ENCODE results near the gene MTHFD1L. TPM values are rescaled to one million over a fixed set of nuclear protein-coding genes. Genes with fewer than 3 reads are reported as not detected.

Gene MTHFD1L
- total and polyA plus RNA-seq, 9 of the 15 experiments (the other 6 are each of a cell fraction or from before 2014, with no cell fraction given): 20.9 to 128 (median 61.0) TPM

GRCh38 chr6:151087861-151088598 is 222.5 kb downstream of the MTHFD1L start (continued):
- no peak for TF ChIP-seq CHD7 (IDR thresholded peaks at IDR 0.05; ENCODE audit: low read depth, low read length)
- no peak for TF ChIP-seq U2AF1 (optimal IDR thresholded peaks at IDR 0.05; ENCODE audit: low read depth, low read length)
- no peak for TF ChIP-seq TCFL5 (CRISPR knock-in tag; conservative IDR thresholded peaks at IDR 0.05)
- TF ChIP-seq TAF15 (IDR thresholded peaks at IDR 0.05; ENCODE audit: low read depth, low read length): no peak
- TF ChIP-seq NR2C1 (IDR thresholded peaks at IDR 0.05): peak; percentile 92
- peak; percentile 95 for TF ChIP-seq NR2C1 (tag; IDR thresholded peaks at IDR 0.05)
- TF ChIP-seq RBFOX2 (IDR thresholded peaks at IDR 0.05; ENCODE audit: low read depth, low read length): no peak
- TF ChIP-seq RBM25 (IDR thresholded peaks at IDR 0.05; ENCODE audit: low read depth, low read length, severe bottlenecking): no peak
- TF ChIP-seq HSF4 (CRISPR knock-in tag; IDR thresholded peaks at IDR 0.05; ENCODE audit: borderline replicate concordance): no peak
- TF ChIP-seq ZNF586 (CRISPR knock-in tag; conservative IDR thresholded peaks at IDR 0.05): no peak
- TF ChIP-seq POLR3A (IDR thresholded peaks at IDR 0.05; ENCODE audit: borderline replicate concordance, extremely low read depth, insufficient read depth, insufficient read length): no peak

Data from K562 (cell line).